Activated CD8-positive, alpha-beta memory T cell treated with anti-CD3 and anti-CD28 coated beads, Interleukin-2, amount 10 ng/mL, durations not matched to agents 7 days and 5 days (primary cell): ENCODE data around the gene GIGYF1. TPM values are rescaled to one million over a fixed set of nuclear protein-coding genes. Genes with fewer than 3 reads are reported as not detected.
"Not testable (repeated sequence)": the region's sequence is repeated elsewhere in the genome, so short reads cannot be mapped to it uniquely, and the experiment has no call there.

Source experiments
- ATAC-seq: fragments of 150-1000 bp; cut with Tn5 transposase; one replicate; pipeline ENCODE4 v1.10.0; 2021; ENCODE audit warnings: moderate library complexity
- CTCF ChIA-PET: fragments of 350-600 bp; sonication (Branson Sonifier 250); formaldehyde crosslinking; loops from one replicate; lab custom pipeline; 2021; ENCODE audit warnings: antibody characterized with exemption; lab: Charles Lee
- DNase-seq: peaks from one replicate; pipeline ENCODE4 v3.0.0-alpha.2; 2020
- H3K27ac Mint-ChIP-seq: one replicate; pipeline ENCODE4 v1.8.0; 2021; ENCODE audit warnings: mild to moderate bottlenecking, mixed read lengths
- H3K27me3 Mint-ChIP-seq: one replicate; pipeline ENCODE4 v1.8.0; 2021; ENCODE audit warnings: mixed read lengths
- H3K36me3 Mint-ChIP-seq: one replicate; pipeline ENCODE4 v1.8.0; 2021; ENCODE audit warnings: mild to moderate bottlenecking, mixed read lengths
- H3K4me1 Mint-ChIP-seq: one replicate; pipeline ENCODE4 v1.8.0; 2021; ENCODE audit warnings: mixed read lengths
- H3K4me3 Mint-ChIP-seq: one replicate; pipeline ENCODE4 v1.8.0; 2021; ENCODE audit warnings: mild to moderate bottlenecking, moderate library complexity, mixed read lengths
- H3K9me3 Mint-ChIP-seq: one replicate; pipeline ENCODE4 v1.8.0; 2022; ENCODE audit warnings: low read depth, mixed read lengths
- total RNA-seq, 2 experiments: library from RNA; stranded (reverse); gene quantifications; one replicate each; pipeline ENCODE4 v1.2.3, GENCODE V29; 2021

GIGYF1 gene
- total RNA-seq, 2 experiments from 2014 or later, result 47.1 to 53.4 TPM

DNA sequence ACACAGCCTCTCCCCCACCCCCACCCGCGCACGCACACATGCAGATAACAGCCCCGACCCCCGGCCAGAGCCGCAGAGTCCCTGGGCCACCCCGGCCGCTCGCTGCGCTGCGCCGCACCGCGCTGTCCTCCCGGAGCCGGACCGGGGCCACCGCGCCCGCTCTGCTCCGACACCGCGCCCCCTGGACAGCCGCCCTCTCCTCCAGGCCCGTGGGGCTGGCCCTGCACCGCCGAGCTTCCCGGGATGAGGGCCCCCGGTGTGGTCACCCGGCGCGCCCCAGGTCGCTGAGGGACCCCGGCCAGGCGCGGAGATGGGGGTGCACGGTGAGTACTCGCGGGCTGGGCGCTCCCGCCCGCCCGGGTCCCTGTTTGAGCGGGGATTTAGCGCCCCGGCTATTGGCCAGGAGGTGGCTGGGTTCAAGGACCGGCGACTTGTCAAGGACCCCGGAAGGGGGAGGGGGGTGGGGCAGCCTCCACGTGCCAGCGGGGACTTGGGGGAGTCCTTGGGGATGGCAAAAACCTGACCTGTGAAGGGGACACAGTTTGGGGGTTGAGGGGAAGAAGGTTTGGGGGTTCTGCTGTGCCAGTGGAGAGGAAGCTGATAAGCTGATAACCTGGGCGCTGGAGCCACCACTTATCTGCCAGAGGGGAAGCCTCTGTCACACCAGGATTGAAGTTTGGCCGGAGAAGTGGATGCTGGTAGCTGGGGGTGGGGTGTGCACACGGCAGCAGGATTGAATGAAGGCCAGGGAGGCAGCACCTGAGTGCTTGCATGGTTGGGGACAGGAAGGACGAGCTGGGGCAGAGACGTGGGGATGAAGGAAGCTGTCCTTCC lies 26.8 kb upstream of the GIGYF1 start:
- H3K9me3 Mint-ChIP-seq, result no peaks in the 10 kb centered on the region
- H3K27ac Mint-ChIP-seq, result no peak overlapping the region
- peaks cover 53% of the 10 kb centered on the region for H3K27me3 Mint-ChIP-seq
- ATAC-seq (no peak), DNase-seq (no peak)
- CTCF ChIA-PET, result interaction anchor here (0.6 to 2.2 kb wide), 4 partner anchors 15 to 135 kb away, joined by 3 to 6 read pairs (median 4); partner anchors contain the start of genes FBXO24, LRCH4 and POP7
- H3K36me3 Mint-ChIP-seq, result no peaks in the 10 kb centered on the region
- H3K4me1 Mint-ChIP-seq, result peaks cover 3% of the 10 kb centered on the region
- H3K4me3 Mint-ChIP-seq, result no peak overlapping the region

DNA sequence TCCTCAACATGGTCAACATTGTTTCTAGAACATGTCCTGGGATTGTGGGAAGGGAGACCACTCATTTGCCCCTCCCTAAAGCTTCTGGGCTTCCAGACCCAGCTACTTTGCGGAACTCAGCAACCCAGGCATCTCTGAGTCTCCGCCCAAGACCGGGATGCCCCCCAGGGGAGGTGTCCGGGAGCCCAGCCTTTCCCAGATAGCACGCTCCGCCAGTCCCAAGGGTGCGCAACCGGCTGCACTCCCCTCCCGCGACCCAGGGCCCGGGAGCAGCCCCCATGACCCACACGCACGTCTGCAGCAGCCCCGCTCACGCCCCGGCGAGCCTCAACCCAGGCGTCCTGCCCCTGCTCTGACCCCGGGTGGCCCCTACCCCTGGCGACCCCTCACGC lies 26.2 kb upstream of the GIGYF1 start, which contains the start of gene EPO:
Gene EPO (plus strand): TSS at position 190 of the 392 bp plus-strand sequence. CDS start 513 bp downstream, outside the sequence.
- Mint-ChIP-seq H3K9me3 (no peaks in the 10 kb centered on the region), H3K4me3 (no peak within 1 kb of the TSS), H3K27ac (no peak within 1 kb of the TSS), H3K4me1 (peaks cover 3% of the 10 kb centered on the region), H3K27me3 (peaks cover 53% of the 10 kb centered on the region), H3K36me3 (no peaks in the 10 kb centered on the region)
- CTCF ChIA-PET, result no interaction called here
- DNase-seq, result no peak
- ATAC-seq, result no peak

GRCh38 chr7:100719523-100720278 lies 25.7 kb upstream of the GIGYF1 start:
- no peak overlapping the region for H3K27ac Mint-ChIP-seq
- CTCF ChIA-PET, result no interaction called here
- no peak for DNase-seq
- H3K36me3 Mint-ChIP-seq, result no peaks in the 10 kb centered on the region
- ATAC-seq, result no peak
- no peaks in the 10 kb centered on the region for H3K9me3 Mint-ChIP-seq
- H3K4me1 Mint-ChIP-seq, result no peaks in the 10 kb centered on the region
- peaks cover 50% of the 10 kb centered on the region for H3K27me3 Mint-ChIP-seq
- no peak overlapping the region for H3K4me3 Mint-ChIP-seq

- H3K4me3 Mint-ChIP-seq, CTCF ChIA-PET, DNase-seq, H3K9me3 Mint-ChIP-seq, H3K4me1 Mint-ChIP-seq, H3K36me3 Mint-ChIP-seq, H3K27ac Mint-ChIP-seq, ATAC-seq: not testable (repeated sequence)
- peaks cover 35% of the 10 kb centered on the region for H3K27me3 Mint-ChIP-seq
These were observed 23.0 kb upstream of the GIGYF1 start for GRCh38 chr7:100717073-100717472.

DNA sequence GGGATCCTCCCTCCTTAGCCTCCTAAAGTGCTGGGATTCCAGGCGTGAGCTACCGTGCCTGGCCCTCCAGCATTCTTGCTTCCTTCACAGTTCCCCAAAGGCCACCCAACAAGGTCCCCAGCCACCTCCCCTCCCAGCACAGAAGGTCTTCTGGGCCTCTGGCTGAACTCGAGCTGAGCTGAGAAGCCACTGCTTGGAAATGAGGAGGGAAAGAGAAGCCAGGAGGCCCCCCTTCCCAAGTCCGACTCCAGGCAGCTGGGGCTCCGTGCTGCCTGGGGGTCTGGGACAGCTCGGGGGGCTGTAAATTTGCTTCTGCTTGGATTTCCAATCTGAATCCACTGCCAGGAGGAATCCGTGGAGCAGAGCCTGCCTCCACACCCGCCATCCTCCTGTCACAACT lies 20.7 kb upstream of the GIGYF1 start:
- CTCF ChIA-PET, result interaction anchor here (0.5 to 2.3 kb wide), 5 partner anchors 9 to 1480 kb away, joined by 3 to 8 read pairs (median 5); partner anchors contain the start of gene POP7
- H3K4me3 Mint-ChIP-seq, result no peak overlapping the region
- no peaks in the 10 kb centered on the region for H3K9me3 Mint-ChIP-seq
- no peaks in the 10 kb centered on the region for H3K4me1 Mint-ChIP-seq
- H3K27me3 Mint-ChIP-seq, result peaks cover 16% of the 10 kb centered on the region
- no peak overlapping the region for H3K27ac Mint-ChIP-seq
- DNase-seq, result no peak
- H3K36me3 Mint-ChIP-seq, result no peaks in the 10 kb centered on the region
- ATAC-seq, result no peak

DNA sequence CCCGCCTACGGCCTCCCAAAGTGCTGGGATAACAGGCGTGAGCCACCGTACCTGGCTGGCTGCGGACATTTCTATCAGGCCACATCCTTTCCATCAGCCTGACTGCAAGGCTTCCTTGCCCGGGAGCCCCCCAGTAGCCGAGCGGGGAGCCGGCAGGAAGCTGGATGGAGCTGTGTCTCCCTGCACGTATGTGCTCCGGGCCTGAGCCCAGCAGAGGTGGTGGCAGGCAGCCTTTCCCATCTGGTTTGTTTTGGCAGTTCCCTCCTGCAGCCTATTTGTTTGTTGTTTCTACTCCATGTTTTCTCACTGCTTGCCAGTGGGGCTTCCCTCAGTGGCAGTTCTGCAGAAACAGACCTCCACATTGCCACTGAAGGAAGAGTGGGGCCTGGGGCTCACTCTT lies 17.3 kb upstream of the GIGYF1 start:
- ATAC-seq, result no peak
- CTCF ChIA-PET, result interaction anchor here (0.9 to 1.1 kb wide), 3 partner anchors 14 to 141 kb away, joined by 3 read pairs; partner anchors contain the start of gene SLC12A9
- no peaks in the 10 kb centered on the region for H3K9me3 Mint-ChIP-seq
- H3K4me3 Mint-ChIP-seq, result no peak overlapping the region
- peaks cover 4% of the 10 kb centered on the region for H3K36me3 Mint-ChIP-seq
- no peaks in the 10 kb centered on the region for H3K27me3 Mint-ChIP-seq
- H3K27ac Mint-ChIP-seq, result no peak overlapping the region
- peaks cover 14% of the 10 kb centered on the region for H3K4me1 Mint-ChIP-seq
- no peak for DNase-seq

- ATAC-seq (no peak), DNase-seq (no peak)
- Mint-ChIP-seq H3K27ac (no peak overlapping the region), H3K4me3 (no peak overlapping the region), H3K36me3 (peaks cover 4% of the 10 kb centered on the region), H3K4me1 (peaks cover 15% of the 10 kb centered on the region), H3K27me3 (no peaks in the 10 kb centered on the region), H3K9me3 (no peaks in the 10 kb centered on the region)
- CTCF ChIA-PET, result interaction anchor here (0.9 kb wide), 1 partner anchor 21 kb away, joined by 3 read pairs; no protein-coding TSS in a partner anchor
These were observed 16.4 kb upstream of the GIGYF1 start for GRCh38 chr7:100710452-100710851.

- H3K4me3 Mint-ChIP-seq, result no peak overlapping the region
- CTCF ChIA-PET, result interaction anchor here (0.7 to 6.4 kb wide), 5 partner anchors 16 to 1093 kb away, joined by 3 to 105 read pairs (median 4); partner anchors contain the start of gene SLC12A9
- DNase-seq (no peak), ATAC-seq (no peak)
- H3K9me3 Mint-ChIP-seq, result no peaks in the 10 kb centered on the region
- peaks cover 24% of the 10 kb centered on the region for H3K4me1 Mint-ChIP-seq
- H3K36me3 Mint-ChIP-seq, result peaks cover 4% of the 10 kb centered on the region
- no peak overlapping the region for H3K27ac Mint-ChIP-seq
- no peaks in the 10 kb centered on the region for H3K27me3 Mint-ChIP-seq
These were observed 14.3 kb upstream of the GIGYF1 start for GRCh38 chr7:100708395-100708794.

DNA sequence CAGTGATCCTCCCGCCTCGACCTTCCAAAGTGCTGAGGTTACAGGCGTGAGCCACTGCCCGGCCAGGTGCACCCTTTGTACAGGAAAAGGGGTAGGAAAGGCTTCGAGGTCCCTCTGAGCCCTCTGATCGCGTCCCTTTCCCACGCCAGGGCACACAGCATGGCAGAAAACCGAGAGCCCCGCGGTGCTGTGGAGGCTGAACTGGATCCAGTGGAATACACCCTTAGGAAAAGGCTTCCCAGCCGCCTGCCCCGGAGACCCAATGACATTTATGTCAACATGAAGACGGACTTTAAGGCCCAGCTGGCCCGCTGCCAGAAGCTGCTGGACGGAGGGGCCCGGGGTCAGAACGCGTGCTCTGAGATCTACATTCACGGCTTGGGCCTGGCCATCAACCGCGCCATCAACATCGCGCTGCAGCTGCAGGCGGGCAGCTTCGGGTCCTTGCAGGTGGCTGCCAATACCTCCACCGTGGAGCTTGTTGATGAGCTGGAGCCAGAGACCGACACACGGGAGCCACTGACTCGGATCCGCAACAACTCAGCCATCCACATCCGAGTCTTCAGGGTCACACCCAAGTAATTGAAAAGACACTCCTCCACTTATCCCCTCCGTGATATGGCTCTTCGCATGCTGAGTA lies 12.7 kb upstream of the GIGYF1 start:
- DNase-seq (no peak), ATAC-seq (no peak)
- no peaks in the 10 kb centered on the region for H3K27me3 Mint-ChIP-seq
- H3K36me3 Mint-ChIP-seq, result peaks cover 4% of the 10 kb centered on the region
- H3K27ac Mint-ChIP-seq, result peak overlapping the region; percentile 92
- peaks cover 24% of the 10 kb centered on the region for H3K4me1 Mint-ChIP-seq
- no peaks in the 10 kb centered on the region for H3K9me3 Mint-ChIP-seq
- peak overlapping the region; percentile 94 for H3K4me3 Mint-ChIP-seq
- CTCF ChIA-PET, result interaction anchor here (1.3 to 6.5 kb wide), 11 partner anchors 8 to 371 kb away, joined by 3 to 137 read pairs (median 7); partner anchors contain the start of genes GIGYF1, SLC12A9 and SRRT

GRCh38 chr7:100705753-100706671 lies 12.0 kb upstream of the GIGYF1 start, which contains the start of gene POP7:
TSS of gene POP7 (plus strand) at chr7:100706121. CDS start at chr7:100706831, 710 bp downstream.
- Mint-ChIP-seq H3K4me3 (peak within 1 kb of the TSS; percentile 94), H3K9me3 (no peaks in the 10 kb centered on the region), H3K4me1 (peaks cover 24% of the 10 kb centered on the region), H3K36me3 (peaks cover 4% of the 10 kb centered on the region), H3K27me3 (peaks cover 5% of the 10 kb centered on the region), H3K27ac (peak within 1 kb of the TSS; percentile 92)
- ATAC-seq (peak; percentile 95), DNase-seq (peak; percentile 99)
- CTCF ChIA-PET, result interaction anchor here (0.6 to 6.5 kb wide), 57 partner anchors 9 to 379 kb away, joined by 3 to 137 read pairs (median 5); partner anchors contain the start of genes AGFG2, FBXO24, GIGYF1 and MOSPD3

- DNase-seq, result peak; percentile 88
- CTCF ChIA-PET, result interaction anchor here (0.6 to 6.5 kb wide), 56 partner anchors 9 to 380 kb away, joined by 3 to 137 read pairs (median 5); partner anchors contain the start of genes AGFG2, FBXO24, GIGYF1 and MOSPD3
- H3K4me1 Mint-ChIP-seq, result peaks cover 24% of the 10 kb centered on the region
- peaks cover 4% of the 10 kb centered on the region for H3K36me3 Mint-ChIP-seq
- no peaks in the 10 kb centered on the region for H3K9me3 Mint-ChIP-seq
- H3K27ac Mint-ChIP-seq, result peak overlapping the region; percentile 92
- peak overlapping the region; percentile 94 for H3K4me3 Mint-ChIP-seq
- peak; percentile 64 for ATAC-seq
- peaks cover 5% of the 10 kb centered on the region for H3K27me3 Mint-ChIP-seq
These were observed 11.3 kb upstream of the GIGYF1 start for GRCh38 chr7:100705320-100705752.
